HG03108 (cell line): ENCODE data around the gene CACFD1.
"Not testable (repeated sequence)": the region's sequence is repeated elsewhere in the genome, so short reads cannot be mapped to it uniquely, and the experiment has no call there.

Source experiments
- ATAC-seq: cut with Tn5 transposase; IDR thresholded peaks from one replicate; pipeline ENCODE4 v1.9.1; 2021; ENCODE audit warnings: moderate library complexity; ENCODE audit not compliant: unreplicated experiment

The CACFD1 gene

DNA sequence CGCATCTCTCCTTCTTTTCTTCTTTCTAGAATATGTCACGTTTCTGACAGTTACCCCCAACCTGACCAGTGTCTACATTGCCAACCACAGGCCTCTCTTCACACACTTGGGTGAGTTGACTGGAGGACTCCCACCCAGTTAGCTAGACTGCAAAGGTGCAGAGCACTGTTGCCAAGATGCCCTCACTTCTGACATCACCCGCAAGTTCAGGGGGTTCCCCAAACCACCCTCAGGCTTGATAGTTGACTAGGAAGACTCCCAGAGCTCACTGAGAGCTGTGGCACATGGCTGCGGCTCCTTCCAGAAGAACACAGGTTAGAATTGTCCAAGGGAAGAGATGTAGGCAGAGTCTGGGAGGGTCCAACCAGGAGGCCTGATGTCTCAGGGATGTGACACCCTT, 20.4 kb upstream of the CACFD1 start:
- ATAC-seq = no peak

DNA sequence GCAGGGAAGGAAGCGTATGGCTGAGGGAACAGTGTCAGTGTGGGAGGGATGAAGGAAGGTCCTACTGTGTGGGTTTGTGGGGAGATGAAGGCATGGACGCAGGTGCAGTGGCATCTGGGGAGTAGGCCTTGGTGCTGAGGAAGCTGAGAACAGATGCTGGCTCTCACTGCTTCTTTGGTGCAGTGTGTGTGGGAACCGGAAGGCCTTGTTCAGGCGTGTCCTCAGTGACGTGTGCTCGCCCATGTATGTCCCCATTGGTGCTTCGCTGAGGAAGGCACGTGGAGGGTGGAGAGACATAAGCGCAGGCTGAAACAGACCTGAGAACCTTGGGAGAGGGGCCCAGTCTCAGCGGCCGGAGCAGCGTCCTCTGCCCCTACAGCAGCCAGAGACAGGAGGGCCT, 18.9 kb upstream of the CACFD1 start:
- no peak for ATAC-seq

DNA sequence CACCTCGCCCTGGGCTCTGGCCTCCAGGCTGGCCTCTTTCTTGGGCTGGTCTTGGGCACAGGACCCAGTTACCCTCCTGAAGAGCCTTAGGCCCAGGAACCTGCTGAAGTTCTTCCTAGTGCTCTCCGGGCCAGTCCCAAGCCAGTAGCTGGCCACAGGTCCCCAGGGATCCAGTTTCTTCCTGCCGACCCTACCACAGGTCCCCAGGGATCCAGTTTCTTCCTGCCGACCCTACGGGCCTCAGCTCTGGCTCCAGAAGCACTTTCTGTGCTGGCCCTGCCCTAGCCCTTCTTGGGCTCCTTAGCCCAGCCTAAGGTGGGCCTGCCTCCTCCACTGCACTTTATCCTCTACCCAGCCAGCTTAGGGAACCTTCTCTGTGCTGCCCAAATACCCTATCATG, 18.2 kb upstream of the CACFD1 start:
- ATAC-seq = no peak

DNA sequence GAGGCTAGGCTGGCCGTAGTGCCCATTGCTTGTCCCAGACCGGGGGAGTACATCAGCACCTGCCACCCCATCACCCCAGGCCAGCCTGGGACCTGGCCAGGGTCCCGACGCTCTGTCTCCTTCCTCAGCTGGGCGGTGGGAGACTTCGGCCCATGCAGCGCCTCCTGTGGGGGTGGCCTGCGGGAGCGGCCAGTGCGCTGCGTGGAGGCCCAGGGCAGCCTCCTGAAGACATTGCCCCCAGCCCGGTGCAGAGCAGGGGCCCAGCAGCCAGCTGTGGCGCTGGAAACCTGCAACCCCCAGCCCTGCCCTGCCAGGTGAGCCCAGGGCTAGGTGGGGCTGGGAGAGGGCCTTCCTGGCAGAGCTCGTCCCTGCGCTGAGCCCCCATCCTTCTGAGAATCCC, 16.5 kb upstream of the CACFD1 start:
- no peak for ATAC-seq

DNA sequence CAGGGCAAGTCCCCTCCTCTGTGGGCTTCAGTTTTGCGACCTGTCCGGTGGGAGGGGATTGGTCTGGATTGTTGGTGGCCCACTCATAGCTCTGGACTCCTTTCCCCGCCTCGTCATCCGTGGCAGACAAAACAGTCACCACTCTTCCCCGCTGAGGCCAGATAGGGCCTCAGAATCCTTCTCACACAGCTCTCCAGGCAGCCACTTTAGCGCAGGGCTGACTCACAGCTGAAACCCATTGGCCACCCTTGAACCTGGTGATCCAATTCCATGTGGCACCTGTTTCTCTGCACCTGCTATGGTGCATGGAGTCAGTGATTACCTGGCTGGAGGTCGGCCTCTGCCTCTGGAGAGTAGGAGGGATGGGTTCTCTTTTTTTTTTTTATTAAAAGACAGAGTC, 15.8 kb upstream of the CACFD1 start:
- ATAC-seq = no peak

DNA sequence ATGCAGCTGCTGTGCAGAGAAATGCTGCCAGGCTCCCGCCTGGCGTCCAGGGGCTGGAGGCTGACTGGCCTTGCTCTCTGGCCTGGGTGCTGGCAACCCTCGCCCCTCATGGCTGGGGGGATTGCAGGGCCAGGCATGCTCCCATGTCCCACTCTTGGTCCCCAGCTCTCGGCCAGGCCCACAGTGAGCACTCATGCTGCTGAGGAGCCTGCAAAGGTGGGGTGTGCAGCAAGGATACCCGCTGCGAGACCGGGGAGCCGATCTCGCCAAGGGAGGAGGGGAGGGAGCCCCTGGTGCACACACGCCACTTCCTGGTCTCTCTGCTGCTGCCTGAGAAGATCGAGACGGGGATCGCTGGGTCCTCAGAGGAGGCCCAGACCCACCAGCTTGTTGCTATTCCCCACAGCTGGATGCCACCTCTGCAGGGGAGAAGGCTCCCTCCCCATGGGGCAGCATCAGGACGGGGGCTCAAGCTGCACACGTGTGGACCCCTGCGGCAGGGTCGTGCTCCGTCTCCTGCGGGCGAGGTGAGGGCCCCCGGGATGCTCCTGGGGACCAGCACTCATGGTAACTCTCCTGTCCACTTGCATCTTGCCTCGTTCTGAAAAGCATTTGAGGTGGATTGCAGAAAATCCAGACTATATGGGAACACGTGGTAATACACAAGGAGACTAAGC, 14.3 kb upstream of the CACFD1 start:
- ATAC-seq = no peak

DNA sequence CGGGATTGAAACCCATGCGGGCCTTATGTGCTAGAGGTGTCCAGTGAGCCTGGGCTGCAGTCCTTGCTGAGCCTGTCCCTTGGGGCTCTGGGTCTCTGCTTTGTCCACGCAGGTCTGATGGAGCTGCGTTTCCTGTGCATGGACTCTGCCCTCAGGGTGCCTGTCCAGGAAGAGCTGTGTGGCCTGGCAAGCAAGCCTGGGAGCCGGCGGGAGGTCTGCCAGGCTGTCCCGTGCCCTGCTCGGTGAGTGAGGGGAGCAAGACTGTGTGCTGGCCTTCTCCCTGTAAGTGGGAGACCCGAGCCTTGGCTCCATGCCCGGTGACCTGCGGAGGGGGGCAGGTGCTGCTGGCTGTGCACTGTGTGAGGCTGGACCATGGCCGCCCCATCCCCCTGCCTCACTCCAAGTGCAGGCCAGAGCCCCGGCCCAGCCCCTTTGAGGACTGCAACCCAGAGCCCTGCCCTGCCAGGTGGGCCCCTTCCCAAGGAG, 11.2 kb upstream of the CACFD1 start:
- ATAC-seq = no peak

DNA sequence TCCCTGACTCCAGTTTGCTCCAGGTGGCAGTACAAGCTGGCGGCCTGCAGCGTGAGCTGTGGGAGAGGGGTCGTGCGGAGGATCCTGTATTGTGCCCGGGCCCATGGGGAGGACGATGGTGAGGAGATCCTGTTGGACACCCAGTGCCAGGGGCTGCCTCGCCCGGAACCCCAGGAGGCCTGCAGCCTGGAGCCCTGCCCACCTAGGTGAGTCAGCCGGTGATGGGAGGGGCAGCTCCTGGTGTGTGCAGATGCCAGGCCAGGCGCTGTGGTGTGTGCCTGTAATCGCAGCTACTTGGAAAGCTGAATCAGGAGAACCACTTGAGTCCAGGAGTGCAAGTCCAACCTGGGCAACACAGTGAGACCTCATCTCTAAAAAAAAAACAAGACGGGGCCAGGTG, 10.0 kb upstream of the CACFD1 start:
- ATAC-seq = no peak

DNA sequence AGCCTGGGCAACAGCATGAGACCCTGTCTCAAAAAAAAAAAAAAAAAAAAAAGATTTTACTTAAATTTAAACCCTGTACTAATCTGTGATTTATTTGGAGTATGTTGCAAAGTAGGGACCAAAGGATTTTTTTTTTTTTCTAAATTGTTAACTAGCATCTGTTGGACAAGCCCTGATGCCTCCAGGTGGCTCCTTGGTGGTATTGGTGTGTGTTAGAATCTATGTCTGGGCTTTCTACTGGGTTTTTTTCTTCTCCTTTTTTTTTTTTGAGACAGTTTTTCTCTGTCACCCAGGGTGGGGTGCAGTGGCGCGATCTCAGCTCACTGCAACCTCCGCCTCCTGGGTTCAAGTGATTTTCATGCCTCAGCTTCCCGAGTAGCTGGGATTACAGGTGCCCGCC, 7.9 kb upstream of the CACFD1 start:
- not testable (repeated sequence) for ATAC-seq

DNA sequence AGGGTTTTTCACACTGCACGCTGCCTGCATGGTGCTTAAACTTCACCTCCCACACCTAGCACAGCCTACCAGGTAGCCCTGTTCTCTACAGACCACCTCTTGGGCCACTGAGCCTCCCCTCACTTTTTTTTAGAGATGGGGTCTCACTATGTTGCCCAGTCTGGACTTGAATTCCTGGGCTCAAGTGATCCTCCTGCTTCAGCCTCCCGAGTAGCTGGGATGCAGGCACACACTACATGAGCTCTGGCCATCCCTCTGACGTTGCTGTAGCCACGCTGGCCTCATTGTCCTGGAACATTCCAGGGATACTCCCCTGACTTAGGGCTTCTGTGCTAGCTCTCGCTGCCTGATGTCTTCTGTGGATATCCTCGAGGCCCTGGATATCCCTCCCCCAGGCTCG, 7.2 kb upstream of the CACFD1 start:
- no peak for ATAC-seq

DNA sequence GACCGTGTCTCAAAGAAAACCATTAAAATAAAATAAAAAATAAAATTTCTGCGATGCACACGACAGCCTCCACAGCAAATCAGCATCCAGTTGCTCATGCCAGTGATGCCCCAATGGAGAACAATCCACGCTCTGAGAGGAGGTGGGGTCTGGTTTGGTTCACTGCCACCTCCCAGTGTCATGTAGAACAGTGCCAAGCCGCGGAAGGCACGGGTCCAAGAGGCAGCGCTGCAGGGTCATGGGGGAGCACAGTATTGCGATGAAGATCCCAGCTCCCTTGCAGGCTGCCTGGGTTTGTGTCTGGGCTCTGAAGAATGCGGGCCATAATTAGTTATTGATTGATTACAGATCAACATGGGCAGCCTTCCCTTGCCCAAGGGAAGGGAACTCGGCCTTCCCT, 6.1 kb upstream of the CACFD1 start:
- no peak for ATAC-seq

DNA sequence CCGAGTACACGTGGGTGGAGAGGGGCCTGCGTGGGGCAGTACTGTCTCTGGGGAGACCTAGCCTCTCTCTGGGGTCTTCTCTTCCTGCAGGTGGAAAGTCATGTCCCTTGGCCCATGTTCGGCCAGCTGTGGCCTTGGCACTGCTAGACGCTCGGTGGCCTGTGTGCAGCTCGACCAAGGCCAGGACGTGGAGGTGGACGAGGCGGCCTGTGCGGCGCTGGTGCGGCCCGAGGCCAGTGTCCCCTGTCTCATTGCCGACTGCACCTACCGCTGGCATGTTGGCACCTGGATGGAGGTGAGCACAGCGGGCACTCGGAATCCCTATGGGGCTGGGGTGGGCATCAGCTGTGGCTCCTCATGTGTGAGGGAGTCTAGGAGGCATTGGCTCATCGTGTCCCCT, 5.5 kb upstream of the CACFD1 start:
- ATAC-seq = no peak

DNA sequence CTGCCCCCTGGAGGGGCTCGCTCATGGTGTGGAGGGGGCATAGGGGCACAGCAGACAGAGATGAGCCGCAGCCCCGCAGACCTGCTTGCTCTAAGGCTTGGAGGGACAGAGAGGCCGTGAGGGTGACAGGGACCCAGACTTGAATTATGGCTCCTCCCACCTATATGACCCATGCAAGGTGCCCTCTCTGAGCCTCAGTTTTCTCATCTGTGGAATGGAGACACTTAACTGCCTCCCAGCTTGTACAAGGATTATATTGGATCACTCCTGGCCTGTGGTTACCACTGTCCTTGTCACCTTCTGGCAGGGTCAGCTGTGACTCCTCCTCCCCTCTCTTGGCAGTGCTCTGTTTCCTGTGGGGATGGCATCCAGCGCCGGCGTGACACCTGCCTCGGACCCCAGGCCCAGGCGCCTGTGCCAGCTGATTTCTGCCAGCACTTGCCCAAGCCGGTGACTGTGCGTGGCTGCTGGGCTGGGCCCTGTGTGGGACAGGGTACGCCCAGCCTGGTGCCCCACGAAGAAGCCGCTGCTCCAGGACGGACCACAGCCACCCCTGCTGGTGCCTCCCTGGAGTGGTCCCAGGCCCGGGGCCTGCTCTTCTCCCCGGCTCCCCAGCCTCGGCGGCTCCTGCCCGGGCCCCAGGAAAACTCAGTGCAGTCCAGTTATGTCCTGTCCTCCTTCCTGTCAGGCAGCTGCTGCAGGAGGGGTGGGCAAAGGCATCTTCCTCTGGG, 4.7 kb upstream of the CACFD1 start:
- no peak for ATAC-seq

DNA sequence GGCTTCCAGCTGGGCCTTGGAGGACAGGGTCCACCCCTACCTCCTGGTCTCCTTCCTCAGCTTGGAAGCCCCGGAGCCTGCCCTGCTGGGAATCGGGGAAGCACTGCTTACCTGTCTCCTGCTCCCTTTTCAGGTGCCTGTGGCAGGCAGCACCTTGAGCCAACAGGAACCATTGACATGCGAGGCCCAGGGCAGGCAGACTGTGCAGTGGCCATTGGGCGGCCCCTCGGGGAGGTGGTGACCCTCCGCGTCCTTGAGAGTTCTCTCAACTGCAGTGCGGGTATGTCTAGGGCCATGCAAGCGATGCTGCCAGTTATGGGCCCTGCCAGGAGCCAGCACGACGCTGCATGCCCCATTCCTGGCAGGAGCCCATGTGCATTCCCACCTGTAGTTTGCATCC, 3.8 kb upstream of the CACFD1 start:
- no peak for ATAC-seq

DNA sequence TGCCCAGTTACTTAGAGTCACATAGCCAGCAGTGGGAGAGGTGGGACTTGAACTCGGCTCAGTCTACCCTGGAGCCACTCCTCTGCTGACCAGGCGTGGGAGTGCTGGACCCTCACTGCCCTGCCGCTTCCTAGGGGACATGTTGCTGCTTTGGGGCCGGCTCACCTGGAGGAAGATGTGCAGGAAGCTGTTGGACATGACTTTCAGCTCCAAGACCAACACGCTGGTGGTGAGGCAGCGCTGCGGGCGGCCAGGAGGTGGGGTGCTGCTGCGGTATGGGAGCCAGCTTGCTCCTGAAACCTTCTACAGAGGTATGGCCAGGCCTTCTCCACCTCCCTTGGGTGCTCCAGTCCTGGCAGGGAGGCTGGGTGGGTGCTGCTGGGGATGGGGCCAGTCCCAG, 3.4 kb upstream of the CACFD1 start:
- no peak for ATAC-seq

DNA sequence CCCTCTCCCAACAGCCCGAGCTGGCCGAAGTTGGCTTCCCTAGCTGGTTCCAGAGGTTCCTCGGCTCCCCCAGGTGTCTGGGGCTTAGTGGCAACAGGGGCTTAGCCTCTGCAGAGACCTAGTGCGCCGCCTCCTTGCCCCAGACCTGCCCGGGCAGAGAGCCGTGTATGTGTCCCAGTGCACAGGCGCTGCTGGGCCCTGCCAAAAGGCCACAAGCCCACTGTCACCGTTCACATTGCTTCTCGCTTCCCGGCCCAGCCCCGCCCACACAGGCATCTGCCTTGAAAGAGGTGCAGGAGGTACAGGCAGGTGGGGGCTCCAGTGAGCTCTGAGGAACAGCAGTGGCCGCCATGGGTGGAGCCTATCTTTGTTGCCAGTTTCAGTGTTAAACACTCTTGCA, 2.5 kb upstream of the CACFD1 start:
- ATAC-seq = no peak

DNA sequence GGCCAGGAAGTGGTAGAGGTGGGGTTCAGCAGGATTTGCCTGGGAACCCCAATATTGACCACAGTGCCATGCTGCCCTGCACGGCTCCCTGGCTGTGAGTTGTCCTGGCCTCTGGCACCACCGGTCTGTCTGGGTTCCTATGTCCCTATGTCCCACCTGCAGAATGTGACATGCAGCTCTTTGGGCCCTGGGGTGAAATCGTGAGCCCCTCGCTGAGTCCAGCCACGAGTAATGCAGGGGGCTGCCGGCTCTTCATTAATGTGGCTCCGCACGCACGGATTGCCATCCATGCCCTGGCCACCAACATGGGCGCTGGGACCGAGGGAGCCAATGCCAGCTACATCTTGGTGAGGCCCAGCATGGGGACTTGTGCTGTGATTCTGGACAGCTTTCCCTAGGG, 2.0 kb upstream of the CACFD1 start:
- ATAC-seq = no peak

DNA sequence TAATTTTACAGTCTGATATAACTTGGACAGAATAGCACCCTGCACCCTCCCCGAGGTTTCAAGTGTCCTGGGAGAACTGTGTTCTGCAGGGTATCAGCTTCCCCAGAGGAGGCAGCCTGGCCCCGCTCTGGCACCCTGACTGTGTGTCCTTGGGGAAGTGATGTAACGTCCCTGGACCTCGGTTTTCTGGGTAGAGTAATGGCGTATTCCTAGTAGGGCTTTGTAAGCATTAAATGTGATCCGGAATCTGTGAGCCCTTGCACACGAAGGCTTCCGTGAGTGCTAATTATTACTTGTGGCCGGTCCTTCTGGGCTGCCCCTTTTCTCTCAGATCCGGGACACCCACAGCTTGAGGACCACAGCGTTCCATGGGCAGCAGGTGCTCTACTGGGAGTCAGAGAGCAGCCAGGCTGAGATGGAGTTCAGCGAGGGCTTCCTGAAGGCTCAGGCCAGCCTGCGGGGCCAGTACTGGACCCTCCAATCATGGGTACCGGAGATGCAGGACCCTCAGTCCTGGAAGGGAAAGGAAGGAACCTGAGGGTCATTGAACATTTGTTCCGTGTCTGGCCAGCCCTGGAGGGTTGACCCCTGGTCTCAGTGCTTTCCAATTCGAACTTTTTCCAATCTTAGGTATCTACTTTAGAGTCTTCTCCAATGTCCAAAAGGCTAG, 1.0 kb upstream of the CACFD1 start:
- ATAC-seq = no peak

DNA sequence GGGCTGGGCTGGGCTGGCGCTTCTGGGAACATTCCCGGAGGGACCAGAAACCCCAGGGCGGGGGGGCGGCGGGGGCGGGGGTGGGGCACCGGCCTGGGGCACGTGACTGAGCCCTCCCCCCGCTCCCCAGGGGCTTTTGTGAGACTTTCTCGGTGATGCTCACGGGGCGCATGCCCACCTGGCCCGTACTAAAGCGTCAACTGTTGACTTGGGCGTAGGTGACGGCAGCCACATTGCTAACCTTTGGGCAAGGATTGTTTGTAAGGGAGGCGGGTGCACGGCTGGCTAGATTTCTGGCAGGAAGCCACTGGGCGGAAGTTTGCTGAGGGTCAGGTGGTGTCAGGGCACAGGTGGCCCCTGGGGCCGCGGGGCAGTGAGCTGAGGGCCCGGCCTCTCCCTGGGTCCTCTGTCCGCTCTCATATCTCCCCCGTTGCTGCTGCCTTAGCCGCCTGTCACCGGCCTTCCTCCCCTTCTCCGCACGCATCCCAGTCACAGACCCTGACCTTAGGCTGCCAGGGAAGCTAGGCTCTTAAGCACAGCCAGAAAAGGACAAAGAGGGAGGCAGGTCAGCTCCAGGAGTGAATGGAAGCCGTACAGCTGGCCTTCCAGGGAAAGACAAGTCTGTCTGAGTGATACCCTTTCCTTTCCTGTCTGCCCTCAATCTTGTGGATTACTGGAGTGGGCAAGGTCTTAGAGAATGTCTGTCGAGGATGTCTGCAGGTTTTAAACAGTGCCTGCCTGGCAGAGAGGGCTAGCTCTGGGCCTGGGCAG, 812 bp downstream of the CACFD1 start:
- peak; percentile 23 for ATAC-seq

DNA sequence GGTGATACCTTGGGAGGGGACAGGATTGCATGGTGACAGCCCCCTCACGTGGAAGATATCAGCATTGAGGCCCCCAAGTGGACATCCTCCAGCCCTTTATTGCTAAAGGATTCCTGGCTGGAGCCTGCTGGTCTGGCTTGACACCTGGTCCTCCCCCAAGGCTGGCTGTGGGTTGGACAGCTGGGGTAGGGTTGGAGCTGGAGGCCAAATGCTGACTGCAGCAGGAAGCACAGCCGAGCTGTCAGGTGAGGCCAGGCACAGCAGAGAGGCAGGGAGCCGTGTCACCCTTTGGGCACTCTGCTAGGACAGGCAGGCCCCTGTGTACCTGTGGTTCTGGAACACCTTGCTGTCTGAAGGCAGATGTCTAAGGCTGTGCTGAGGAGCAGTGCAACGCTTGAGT, 2.2 kb downstream of the CACFD1 start:
- ATAC-seq = no peak

DNA sequence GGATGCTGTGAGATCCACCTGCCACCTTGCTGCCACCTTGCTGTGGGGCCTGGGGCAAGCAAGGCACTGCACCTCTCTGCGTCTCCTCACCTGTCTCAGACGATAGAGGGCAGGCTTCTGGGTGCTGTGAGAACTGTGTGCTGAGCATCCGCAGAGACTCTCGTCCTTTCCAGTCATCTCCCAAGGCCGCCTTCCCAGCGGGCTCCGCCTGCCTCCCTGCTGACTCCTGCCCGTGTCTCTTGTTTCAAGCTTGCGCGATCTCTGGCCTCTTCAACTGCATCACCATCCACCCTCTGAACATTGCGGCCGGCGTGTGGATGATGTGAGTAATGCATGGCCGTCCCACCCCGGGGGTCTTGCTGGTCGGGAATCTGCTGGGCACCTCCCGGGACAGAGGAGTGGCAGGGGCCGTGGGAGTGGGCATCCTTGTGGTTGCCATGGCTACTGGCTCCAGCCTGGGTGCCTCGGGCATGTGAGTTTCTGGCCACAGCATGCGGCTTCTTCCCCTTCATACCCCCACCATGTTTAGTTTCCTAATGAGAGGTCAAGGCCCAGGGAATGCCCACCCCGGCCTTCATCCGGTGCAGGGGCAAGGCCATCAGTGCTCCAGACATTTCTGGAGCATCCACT, 3.6 kb downstream of the CACFD1 start:
- no peak for ATAC-seq
